HG02840 (cell line): Measurements from ENCODE around the gene FDCSP.
"Not testable (repeated sequence)": the region's sequence is repeated elsewhere in the genome, so short reads cannot be mapped to it uniquely, and the experiment has no call there.

ENCODE experiments used
- ATAC-seq: cut with Tn5 transposase; IDR thresholded peaks from one replicate; pipeline ENCODE4 v1.9.1; 2021; ENCODE audit warnings: mild to moderate bottlenecking, moderate library complexity, moderate number of reproducible peaks; ENCODE audit not compliant: unreplicated experiment, low FRiP score

The FDCSP gene

GRCh38 chr4:70239131-70239883 is 13.4 kb downstream of the FDCSP start:
- no peak for ATAC-seq

DNA sequence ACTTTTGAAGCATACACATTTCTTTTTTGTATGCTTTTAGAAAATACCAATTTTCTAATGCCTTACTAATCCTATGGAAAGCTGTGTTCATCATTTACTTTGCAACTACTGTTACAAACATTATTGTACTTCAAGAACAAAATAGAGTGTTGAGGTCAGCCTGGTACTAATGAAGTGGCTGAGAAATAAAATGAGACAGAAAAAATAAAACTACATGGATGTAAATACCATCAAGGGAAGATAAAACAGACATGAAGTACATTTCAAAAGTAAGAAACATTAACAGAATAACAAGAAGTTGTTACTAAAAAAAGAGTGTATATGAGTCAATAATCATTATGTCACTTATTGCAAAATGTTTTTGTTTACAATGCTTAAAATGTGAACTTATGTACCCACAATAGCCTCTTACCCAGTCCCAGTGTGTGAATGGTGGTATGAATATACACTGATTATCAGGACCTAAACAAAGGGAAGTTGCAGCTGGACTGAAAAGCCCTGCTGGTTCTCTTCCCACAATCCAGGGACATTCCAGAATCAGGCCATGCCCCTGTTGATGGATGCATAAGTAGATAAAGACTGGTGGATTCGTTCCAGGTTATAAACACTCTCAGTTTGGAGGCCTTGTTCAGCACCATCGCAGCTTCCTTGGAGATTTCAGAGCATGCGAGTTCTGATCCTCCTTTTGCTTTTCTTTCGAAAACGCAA is 14.1 kb downstream of the FDCSP start:
- no peak for ATAC-seq

DNA sequence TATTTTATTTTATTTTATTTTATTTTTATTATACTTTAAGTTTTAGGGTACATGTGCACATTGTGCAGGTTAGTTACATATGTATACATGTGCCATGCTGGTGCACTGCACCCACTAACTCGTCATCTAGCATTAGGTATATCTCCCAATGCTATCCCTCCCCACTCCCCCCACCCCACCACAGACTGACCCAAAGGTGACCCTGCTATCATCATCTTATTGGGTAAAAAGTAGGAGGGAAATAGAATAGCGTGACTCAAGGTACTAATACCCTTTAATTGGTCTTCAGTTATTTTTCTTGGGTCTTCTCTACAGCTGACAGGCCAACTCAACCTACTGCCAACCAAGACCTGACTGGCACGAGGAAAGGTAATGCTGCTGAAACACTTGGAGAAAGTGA is 16.4 kb downstream of the FDCSP start, which contains the start of gene CSN3:
Gene CSN3 (plus strand): TSS at position 301 of the 400 bp plus-strand sequence. CDS start 2,223 bp downstream, outside the sequence.
- not testable (repeated sequence) for ATAC-seq

DNA sequence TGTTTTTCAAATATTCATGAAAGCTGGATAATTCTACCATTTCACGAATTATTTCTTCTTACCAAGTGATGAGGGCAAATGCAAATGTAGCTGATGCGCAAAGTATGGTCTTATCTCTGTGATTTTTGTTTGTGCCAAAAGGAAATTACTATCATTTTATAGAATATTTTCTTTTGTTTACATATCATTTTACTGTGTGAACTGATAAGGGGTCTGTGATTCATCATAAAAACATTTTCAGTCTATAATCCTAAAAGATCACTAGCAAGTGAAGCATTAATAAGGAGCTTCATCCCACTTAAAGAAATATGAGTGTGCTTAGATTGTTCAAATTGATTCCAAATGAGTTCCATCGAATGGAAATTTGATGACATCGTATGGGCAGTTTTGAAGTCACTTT is 17.2 kb downstream of the FDCSP start:
- no peak for ATAC-seq

GRCh38 chr4:70251250-70251944 is 25.5 kb downstream of the FDCSP start:
- ATAC-seq, result no peak

- no peak for ATAC-seq
Observed at GRCh38 chr4:70251945-70252277, 26.0 kb downstream of the FDCSP start.

DNA sequence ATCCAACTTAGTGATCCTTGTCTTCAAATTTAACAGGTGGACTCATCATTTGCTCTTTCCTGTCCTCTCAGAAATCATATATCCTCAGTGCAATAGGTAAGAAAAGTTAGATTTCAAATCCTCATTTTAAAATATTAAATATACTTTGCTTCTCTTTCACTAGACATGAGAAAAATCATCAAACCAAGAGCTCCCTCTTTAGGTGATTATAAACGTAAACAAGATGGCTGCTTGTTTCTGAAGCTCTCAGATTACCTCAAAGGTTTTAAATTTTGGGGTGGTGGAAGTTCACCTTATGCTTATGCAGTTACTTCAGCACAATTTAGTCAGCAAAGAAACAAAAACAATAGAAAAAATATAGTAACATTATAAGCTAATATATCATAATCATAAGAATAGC is 43.8 kb downstream of the FDCSP start:
- no peak for ATAC-seq

DNA sequence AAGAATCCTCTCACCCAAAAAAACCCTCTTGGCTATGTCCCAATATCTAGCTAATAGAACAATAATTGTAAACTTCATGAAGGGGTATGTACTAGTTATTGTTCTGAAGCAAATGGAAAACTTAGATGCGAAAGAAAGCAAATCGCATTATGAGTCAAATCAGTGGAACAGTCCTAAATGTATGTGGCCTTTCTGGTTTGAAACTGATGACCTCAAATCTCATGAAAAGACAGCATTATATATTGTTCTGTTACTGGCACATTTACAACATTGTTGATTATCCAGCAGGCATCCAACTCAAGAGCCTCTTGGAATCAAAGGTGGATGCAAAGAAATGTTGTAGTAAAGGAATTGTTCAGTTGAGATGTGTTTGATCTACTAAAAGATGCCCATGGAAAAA is 51.2 kb downstream of the FDCSP start:
- no peak for ATAC-seq

GRCh38 chr4:70280567-70280966 is 54.6 kb downstream of the FDCSP start:
- ATAC-seq, result no peak
